Ishikawa (cell line): ENCODE results near the gene PRDM10.

Experiments
- CEBPB ChIP-seq: IDR thresholded peaks from 2 replicates; pipeline ENCODE4 v1.6.1; 2012
- CREB1 ChIP-seq: IDR thresholded peaks from 2 replicates; pipeline ENCODE4 v1.6.1; 2012; ENCODE audit warnings: low read depth
- EGR1 ChIP-seq: IDR thresholded peaks from 2 replicates; pipeline ENCODE4 v1.6.1; 2012
- EP300 ChIP-seq: IDR thresholded peaks from 2 replicates; pipeline ENCODE4 v1.6.1; 2012; ENCODE audit warnings: borderline replicate concordance
- FOXM1 ChIP-seq: IDR thresholded peaks from 2 replicates; pipeline ENCODE4 v1.6.1; 2012; ENCODE audit warnings: low read depth, borderline replicate concordance
- NFIC ChIP-seq: IDR thresholded peaks from 2 replicates; pipeline ENCODE4 v1.6.1; 2012
- RAD21 ChIP-seq: IDR thresholded peaks from 2 replicates; pipeline ENCODE4 v1.6.1; 2012; ENCODE audit warnings: low read depth
- TAF1 ChIP-seq: IDR thresholded peaks from 2 replicates; pipeline ENCODE4 v1.6.1; 2012; ENCODE audit warnings: low read depth, mild to moderate bottlenecking
- TCF12 ChIP-seq: IDR thresholded peaks from 2 replicates; pipeline ENCODE4 v1.6.1; 2012; ENCODE audit warnings: low read depth
- TEAD4 ChIP-seq: IDR thresholded peaks from 2 replicates; pipeline ENCODE4 v1.6.1; 2012
- YY1 ChIP-seq: IDR thresholded peaks from 2 replicates; pipeline ENCODE4 v1.6.1; 2012; ENCODE audit warnings: low read depth
- ZBTB7A ChIP-seq: IDR thresholded peaks from 2 replicates; pipeline ENCODE4 v1.6.1; 2012; ENCODE audit warnings: low read depth
- TF ChIP-seq, protein P1 (sequence below): IDR thresholded peaks from 2 replicates; pipeline ENCODE4 v1.6.1; 2012
- TF ChIP-seq, protein P2 (sequence below): IDR thresholded peaks from 2 replicates; pipeline ENCODE4 v1.6.1; 2012
- TF ChIP-seq, protein P3 (sequence below): IDR thresholded peaks from 2 replicates; pipeline ENCODE4 v1.6.1; 2012; ENCODE audit warnings: low read depth, mild to moderate bottlenecking

The PRDM10 gene

DNA sequence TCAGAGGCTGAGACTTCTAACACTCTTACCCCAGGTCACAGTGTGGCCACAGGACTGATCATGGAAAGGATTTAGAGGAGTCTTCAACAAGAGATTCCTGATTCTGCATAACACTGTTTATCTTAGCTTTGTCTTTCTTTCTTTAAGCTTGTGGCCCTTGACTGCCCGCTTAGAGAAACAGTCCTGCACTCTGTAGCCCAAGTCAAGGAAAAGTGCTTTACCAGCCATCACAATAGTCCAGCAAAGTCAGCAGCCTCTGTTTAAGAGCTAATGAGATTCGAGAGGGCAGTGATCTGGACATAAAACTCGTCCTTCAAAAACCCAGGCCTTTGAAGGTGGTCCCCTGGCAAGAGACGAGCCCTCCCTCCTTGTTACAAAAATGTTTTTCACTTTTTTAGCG is 30.0 kb downstream of the PRDM10 start:
- TF ChIP-seq TEAD4 (no peak), CEBPB (no peak), YY1 (no peak), EP300 (no peak), TAF1 (no peak), TCF12 (no peak), NFIC (no peak), EGR1 (no peak), FOXM1 (no peak), RAD21 (no peak), CREB1 (no peak), ZBTB7A (no peak)
- TF ChIP-seq, protein P1, sequence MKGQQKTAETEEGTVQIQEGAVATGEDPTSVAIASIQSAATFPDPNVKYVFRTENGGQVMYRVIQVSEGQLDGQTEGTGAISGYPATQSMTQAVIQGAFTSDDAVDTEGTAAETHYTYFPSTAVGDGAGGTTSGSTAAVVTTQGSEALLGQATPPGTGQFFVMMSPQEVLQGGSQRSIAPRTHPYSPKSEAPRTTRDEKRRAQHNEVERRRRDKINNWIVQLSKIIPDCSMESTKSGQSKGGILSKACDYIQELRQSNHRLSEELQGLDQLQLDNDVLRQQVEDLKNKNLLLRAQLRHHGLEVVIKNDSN: no peak
- TF ChIP-seq, protein P2, sequence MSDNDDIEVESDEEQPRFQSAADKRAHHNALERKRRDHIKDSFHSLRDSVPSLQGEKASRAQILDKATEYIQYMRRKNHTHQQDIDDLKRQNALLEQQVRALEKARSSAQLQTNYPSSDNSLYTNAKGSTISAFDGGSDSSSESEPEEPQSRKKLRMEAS: no peak
- TF ChIP-seq, protein P3, sequence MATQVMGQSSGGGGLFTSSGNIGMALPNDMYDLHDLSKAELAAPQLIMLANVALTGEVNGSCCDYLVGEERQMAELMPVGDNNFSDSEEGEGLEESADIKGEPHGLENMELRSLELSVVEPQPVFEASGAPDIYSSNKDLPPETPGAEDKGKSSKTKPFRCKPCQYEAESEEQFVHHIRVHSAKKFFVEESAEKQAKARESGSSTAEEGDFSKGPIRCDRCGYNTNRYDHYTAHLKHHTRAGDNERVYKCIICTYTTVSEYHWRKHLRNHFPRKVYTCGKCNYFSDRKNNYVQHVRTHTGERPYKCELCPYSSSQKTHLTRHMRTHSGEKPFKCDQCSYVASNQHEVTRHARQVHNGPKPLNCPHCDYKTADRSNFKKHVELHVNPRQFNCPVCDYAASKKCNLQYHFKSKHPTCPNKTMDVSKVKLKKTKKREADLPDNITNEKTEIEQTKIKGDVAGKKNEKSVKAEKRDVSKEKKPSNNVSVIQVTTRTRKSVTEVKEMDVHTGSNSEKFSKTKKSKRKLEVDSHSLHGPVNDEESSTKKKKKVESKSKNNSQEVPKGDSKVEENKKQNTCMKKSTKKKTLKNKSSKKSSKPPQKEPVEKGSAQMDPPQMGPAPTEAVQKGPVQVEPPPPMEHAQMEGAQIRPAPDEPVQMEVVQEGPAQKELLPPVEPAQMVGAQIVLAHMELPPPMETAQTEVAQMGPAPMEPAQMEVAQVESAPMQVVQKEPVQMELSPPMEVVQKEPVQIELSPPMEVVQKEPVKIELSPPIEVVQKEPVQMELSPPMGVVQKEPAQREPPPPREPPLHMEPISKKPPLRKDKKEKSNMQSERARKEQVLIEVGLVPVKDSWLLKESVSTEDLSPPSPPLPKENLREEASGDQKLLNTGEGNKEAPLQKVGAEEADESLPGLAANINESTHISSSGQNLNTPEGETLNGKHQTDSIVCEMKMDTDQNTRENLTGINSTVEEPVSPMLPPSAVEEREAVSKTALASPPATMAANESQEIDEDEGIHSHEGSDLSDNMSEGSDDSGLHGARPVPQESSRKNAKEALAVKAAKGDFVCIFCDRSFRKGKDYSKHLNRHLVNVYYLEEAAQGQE: no peak

DNA sequence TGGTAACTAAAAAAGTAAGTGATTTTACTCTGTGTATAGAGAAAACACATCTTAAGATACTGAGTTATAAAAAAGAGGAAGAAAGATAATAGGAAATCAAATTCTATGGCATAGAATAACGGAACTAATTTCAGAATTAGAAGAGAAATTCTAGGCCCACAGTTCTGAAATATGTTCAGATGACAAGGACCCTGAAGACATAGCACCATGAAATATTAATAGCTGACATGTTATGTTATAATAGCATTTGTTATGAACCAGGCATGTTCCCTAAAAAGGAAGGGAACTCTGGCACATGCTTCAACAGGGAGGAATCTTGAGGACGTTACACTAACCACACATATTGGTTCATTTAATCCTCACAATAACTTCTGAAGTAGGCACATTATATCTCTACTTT is 32.7 kb downstream of the PRDM10 start:
- no peak for TF ChIP-seq ZBTB7A
- no peak for TF ChIP-seq CEBPB
- no peak for TF ChIP-seq EGR1
- TF ChIP-seq EP300: no peak
- no peak for TF ChIP-seq FOXM1
- no peak for TF ChIP-seq TCF12
- TF ChIP-seq TAF1: no peak
- TF ChIP-seq YY1: no peak
- TF ChIP-seq NFIC: no peak
- TF ChIP-seq TEAD4: no peak
- TF ChIP-seq, protein P3: no peak
- no peak for TF ChIP-seq RAD21

DNA sequence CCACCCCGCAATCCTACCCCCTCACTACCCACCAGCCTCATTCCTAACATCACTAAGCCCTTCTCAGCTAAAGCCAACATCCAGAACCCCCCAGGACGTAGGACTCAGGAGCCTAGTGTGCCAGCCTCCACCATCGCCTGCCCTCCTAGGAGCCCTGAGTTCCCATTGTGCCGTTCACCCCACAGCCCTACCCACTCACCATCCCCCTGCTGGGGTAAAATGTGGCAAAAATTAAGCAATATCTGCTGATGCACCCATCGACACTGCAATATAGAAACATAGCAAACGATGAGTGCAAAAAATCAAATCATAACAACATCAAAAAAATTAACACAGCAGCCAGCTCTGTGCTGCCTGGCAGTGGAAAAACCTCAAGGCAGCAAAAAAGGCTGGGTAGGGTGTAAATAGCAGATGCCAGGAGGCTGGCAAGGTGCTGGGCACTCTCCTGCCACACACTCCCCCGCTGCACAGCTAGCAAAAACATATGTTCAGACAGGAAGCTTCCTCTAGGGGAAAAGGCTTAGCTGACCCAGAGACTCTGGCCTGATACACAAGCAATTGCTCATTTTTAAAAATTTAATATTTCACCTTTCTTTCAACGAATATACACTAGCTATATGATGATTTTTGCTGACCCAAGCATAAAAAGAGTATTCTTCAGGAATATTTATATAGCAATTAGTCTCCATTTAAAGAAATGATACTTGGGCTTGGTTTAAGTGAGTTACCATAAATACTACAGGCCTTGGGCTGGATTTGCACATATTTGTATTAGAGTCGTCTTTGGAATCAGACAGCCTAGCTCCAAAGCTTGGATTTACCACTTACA is 33.8 kb downstream of the PRDM10 start:
- TF ChIP-seq TEAD4 (no peak), RAD21 (no peak), CREB1 (no peak), CEBPB (no peak), FOXM1 (no peak), YY1 (no peak), EGR1 (no peak), NFIC (no peak), TAF1 (no peak), EP300 (no peak), ZBTB7A (no peak), TCF12 (no peak)
- TF ChIP-seq, protein P1: no peak
- TF ChIP-seq, protein P2: no peak
- TF ChIP-seq, protein P3: no peak

DNA sequence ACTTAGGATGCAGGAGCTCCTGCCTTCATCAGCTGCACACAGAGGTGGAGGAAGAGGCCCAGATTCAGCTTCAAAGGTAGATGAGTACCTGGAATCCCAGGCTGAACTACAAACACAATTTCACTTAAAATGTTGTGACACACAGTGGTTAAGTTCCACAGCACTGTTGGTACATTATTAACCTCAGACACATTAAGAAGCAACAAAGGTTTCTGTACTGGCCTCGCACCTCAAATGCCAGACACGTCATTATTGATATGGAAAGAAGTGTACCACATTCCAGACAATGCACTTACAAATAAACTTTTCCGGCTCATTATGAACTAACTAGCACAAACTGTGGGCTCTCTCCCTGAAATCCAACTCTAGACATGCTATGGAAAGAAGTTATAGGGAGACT is 34.6 kb downstream of the PRDM10 start:
- TF ChIP-seq FOXM1 (no peak), ZBTB7A (no peak), TEAD4 (no peak), NFIC (no peak), TAF1 (no peak), EP300 (no peak), CREB1 (no peak), TCF12 (no peak), YY1 (no peak), CEBPB (no peak), RAD21 (no peak), EGR1 (no peak)
- TF ChIP-seq, protein P2: no peak
- TF ChIP-seq, protein P3: no peak
- TF ChIP-seq, protein P1: no peak
